T follicular helper cell (primary cell): Measurements from ENCODE around the gene SLC2A5.

Experiments used
- DNase-seq: peaks from one replicate; pipeline ENCODE4 v3.0.0-alpha.2; 2020; ENCODE audit warnings: low read depth

SLC2A5 gene

GRCh38 chr1:9062021-9062471 lies 7.4 kb downstream of the SLC2A5 start:
- DNase-seq = no peak

GRCh38 chr1:9061252-9061960 lies 8.0 kb downstream of the SLC2A5 start:
- DNase-seq = no peak

- DNase-seq = no peak
These were observed 9.3 kb downstream of the SLC2A5 start for GRCh38 chr1:9059891-9060744.

GRCh38 chr1:9058465-9058864 lies 11.0 kb downstream of the SLC2A5 start:
- no peak for DNase-seq

- no peak for DNase-seq
These were observed 11.6 kb downstream of the SLC2A5 start for GRCh38 chr1:9057851-9058250.

GRCh38 chr1:9052272-9053049 lies 17.0 kb downstream of the SLC2A5 start:
- no peak for DNase-seq

- no peak for DNase-seq
These were observed 18.1 kb downstream of the SLC2A5 start for GRCh38 chr1:9051379-9051778.

GRCh38 chr1:9050803-9051202 lies 18.6 kb downstream of the SLC2A5 start:
- DNase-seq = no peak

GRCh38 chr1:9048551-9048950 lies 20.9 kb downstream of the SLC2A5 start:
- no peak for DNase-seq

GRCh38 chr1:9047019-9047418 lies 22.4 kb downstream of the SLC2A5 start:
- DNase-seq = no peak

GRCh38 chr1:9045861-9046510 lies 23.4 kb downstream of the SLC2A5 start:
- DNase-seq = no peak

GRCh38 chr1:9044236-9044635 lies 25.2 kb downstream of the SLC2A5 start:
- DNase-seq = no peak

GRCh38 chr1:9042272-9042671 lies 27.2 kb downstream of the SLC2A5 start:
- DNase-seq = no peak

GRCh38 chr1:9041116-9041779 lies 28.2 kb downstream of the SLC2A5 start:
- no peak for DNase-seq

- DNase-seq = no peak
These were observed 28.8 kb downstream of the SLC2A5 start for GRCh38 chr1:9040659-9041030.

- no peak for DNase-seq
These were observed 29.4 kb downstream of the SLC2A5 start for GRCh38 chr1:9039761-9040658.

GRCh38 chr1:9038881-9039760 lies 30.3 kb downstream of the SLC2A5 start:
- DNase-seq = no peak

- no peak for DNase-seq
These were observed 31.1 kb downstream of the SLC2A5 start for GRCh38 chr1:9038338-9038650.
